GM19463 (cell line): ENCODE measurements around the gene BAG3.
A peak's percentile ranks its signal among the peaks of the same experiment; 100 is the strongest.
"Not testable (repeated sequence)": the region's sequence is repeated elsewhere in the genome, so short reads cannot be mapped to it uniquely, and the experiment has no call there.

Source experiments
- ATAC-seq: cut with Tn5 transposase; IDR thresholded peaks from one replicate; pipeline ENCODE4 v1.9.1; 2021; ENCODE audit warnings: mild to moderate bottlenecking, moderate library complexity; ENCODE audit not compliant: unreplicated experiment

BAG3 gene

DNA sequence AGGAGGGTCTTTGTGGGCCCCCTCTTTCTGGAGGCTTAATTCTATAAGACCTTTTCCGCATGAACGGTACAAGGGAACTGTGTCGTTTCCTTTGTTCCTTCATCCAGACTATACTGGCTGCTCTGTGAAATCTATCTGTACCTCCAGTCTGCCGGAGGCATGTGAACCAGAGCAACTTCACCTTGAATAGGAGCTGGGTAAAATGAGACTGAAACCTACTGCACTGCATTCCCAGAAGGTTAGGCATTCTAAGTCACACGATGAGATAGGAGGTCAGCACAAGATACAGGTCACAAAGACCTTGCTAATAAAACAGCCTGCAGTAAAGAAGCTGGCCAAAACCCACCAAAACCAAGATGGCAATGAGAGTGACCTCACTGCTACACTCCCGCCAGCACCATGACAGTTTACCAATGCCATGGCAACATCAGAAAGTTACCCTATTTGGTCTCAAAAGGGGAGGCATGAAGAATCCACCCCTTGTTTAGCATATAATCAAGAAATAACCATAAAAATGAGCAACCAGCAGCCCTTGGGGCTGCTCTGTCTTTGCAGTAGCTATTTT, 37.9 kb downstream of the BAG3 start:
- no peak for ATAC-seq

DNA sequence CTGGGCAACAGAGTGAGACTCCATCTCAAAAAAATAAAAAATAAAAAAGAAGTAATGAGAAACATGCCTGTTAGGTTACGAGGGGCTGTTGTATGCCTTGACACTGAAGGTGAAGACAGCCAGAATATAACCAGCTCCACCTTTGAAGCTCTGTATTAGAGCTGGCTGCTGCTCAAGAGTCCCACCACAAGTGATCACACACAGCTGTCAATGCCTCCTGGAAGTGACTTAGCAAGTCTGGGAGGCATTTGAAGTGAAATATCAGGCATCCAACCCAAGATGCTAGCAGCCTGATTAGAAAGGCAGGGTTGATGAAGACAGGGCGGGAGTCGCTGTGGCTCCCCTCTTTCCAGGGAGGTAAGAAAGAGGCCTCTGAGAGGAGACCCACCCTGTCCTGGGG, 40.5 kb downstream of the BAG3 start:
- ATAC-seq: no peak

DNA sequence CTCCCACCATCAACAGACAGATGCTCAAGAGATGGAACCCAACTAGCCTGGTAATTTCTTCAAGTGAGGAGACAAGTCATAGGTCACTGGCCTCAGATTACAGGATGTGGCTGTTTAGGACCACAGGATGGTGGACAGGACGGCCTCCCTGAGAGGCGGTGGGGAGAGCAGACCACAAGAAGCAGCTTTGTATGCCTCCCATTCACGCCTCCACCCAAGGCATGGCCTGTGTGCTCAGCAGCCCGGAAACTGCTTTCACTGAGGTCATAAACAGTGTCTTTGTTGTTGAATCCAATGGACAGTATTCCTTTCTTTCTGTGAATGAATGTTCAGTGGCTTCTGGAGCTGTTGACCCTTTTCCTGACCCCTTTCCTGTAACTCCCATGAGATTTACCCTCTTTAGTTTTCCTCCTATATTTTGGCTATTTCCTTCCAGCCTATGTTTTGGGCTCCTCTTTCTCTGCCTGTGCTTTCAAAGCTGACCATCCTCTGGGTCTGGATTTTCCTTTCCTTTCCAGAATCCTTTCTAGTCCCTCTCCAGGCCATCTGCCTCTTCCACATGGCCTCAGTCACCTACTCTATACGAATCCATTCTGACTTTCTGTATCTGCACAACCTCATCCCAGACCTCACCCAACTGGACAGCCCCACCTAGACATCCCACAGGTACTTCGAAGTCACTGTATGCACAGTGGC, 42.2 kb downstream of the BAG3 start:
- no peak for ATAC-seq

DNA sequence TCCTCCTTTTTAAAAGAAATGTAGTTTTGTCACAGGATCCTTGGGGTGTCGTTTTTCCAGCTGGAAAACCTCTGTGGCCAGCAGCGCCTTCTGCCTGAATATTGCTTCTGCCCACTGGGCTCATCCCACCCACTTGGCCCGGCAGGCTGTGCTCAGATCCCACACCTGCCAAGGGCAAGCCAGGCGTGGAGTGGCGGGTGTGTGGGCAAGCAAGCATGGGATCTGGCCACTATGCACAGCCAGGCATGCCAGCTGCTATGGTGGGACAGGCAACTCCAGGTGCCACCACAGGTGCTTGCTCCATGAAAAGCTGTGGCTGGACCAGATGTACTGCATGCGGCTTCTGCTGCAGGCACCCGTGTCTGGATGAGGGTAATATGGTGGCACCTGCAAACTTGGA, 43.4 kb downstream of the BAG3 start:
- no peak for ATAC-seq

DNA sequence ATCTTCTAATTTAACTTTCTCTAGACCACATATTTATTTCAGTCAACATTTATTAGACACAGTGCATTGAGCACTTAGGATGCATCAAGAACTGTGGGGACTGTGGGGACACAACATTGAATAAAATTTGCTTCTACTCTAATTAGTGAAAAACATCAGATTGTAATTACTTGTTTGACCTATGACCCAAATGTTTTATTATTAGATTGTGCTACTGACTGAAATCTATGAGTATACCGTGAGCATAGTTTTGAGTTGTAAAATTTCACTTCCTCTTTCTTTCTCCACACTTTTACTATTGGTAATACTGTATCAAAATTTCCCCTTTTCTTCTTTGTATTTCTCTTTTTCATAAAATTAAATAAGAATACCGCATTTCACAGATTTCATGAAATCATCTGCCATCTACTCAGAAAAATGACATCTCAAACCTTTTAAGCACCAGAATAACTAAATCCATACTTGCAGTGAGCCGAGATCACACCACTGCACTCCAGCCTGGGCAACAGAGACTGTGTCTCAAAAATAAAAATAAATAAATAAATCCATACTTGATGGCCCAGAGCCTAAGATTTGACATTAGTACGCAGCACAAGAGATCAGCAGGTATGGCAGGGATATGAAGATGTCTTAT, 49.3 kb downstream of the BAG3 start:
- ATAC-seq: peak; percentile 45

DNA sequence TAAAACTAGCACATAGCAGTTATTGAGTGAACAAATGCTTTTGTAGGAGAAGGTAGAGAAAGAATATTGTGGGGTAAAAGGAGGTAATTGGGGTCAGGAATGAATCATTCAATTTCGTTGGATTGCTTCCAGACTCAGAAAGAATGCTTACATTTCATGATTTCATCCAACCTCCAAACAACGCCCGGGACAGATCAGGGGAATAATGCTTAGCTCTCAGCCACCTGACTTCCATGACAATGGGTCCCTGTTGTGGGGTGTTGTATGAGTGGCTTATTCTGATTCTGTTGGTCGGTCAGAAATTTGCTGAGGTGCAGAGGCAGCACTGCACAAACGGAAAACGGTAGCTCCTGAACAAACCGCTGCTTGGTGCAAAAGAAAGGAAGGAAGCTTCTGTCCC, 50.7 kb downstream of the BAG3 start:
- no peak for ATAC-seq

DNA sequence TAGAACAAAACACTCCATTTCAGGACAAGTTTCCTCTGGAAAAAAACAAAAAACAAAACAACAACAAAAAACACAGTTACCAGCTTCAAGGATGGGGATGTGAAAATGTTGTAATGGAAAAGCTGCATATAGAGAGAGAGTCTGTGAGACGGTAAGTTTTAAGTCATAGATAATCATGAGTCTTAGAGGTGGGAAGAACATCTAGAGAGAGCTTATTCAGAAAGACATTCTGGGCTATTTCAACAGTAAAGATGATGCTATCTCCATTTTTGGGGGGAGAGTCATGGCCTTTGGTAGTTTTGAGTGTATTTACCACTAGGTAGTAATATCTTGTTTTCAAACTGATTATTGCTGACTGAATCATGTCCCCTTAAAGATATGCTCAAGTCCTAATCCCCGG, 51.4 kb downstream of the BAG3 start:
- no peak for ATAC-seq

DNA sequence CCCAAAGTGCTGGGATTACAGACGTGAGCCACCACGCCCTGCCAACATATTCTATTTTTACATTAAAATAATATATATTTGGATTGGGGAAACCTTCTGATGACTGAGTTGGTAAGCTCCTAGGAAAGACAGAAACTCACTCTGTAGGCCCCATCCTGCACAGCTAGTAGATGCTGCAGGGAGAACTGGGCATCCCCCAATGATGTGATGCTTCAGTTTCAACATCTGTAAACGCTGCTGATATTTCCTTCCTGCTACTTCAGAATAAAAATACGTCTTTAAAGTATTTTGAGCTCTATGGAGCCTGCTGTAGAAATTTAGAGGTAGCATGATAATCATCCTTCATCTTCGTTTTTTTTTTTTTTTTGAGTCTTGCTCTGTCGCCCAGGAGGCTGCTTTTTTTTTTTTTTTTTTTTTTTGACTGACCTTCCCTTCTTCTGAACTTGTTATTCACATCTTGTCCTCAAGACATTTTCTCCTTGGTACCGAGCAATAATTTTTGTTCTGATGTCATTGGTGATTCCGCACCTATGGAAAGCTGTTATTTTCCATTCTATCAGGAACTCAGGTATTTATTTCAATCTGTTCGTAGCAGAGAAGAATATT, 52.8 kb downstream of the BAG3 start:
- no peak for ATAC-seq

DNA sequence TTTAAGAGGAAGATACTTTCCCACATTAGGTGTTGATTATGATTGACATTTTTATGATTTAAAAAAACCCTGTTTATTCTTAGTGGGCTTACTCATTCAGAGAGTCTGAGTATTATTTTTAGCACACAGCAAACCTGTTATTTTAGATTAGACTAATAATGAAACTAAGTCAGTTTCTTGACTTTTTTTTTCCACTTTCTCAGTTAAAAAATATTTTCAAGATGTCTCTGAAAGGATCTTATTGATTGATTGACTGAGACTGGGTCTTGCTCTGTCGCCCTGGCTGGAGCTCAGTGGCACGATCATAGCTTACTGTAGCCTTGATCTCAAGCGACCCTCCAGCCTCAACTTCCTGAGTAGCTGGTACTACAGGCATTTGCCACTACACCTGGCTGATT, 54.3 kb downstream of the BAG3 start:
- ATAC-seq: peak; percentile 65

DNA sequence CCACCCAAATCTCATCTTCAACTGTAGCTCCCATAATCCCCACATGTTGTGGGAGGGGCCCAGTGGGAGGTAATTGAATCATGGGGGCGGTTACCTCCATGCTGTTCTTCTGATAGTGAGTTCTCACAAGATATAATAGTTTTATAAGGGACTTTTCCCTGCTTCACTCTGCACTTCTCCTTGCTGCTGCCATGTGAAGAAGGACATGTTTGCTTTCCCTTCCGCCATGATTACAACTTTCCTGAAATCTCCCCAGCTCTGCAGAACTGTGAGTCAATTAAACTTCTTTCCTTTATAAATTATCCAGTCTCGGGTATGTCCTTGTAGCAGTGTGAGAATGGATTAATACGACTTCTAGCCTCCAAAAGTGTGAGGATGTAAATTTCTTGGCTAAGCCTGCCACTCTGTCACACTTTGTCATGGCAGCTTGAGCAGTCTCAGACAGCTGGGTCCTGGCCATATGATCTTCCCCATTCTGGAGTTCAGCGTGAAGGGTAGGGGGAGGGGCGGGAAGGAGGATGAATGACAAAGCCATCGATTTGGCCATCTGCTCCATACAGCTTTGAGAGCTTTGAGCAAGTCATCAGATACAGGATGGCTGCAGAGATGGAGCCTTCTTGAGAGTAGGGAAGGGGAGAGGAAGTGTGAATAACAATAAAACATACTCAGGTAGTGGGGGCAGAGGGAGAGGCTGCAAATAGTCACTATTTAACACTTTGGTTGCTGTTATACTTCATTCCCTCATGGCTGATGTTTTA, 55.5 kb downstream of the BAG3 start:
- ATAC-seq: no peak

DNA sequence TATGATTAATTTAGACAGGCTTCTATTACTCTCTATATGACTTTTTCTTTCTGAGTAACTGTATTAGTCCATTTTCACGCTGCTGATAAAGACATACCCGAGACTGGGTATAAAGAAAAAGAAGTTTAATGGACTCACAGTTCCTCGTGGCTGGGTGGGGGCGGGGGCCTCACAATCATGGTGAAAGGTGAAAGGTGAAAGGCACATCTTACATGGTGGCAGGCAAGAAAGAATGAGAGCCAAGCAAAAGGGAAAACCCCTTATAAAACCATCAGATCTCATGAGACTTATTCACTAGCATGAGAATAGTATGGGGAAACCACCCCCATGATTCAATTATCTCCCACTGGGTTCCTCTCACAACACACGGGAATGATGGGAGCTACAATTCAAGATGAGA, 56.2 kb downstream of the BAG3 start:
- ATAC-seq: not testable (repeated sequence)

DNA sequence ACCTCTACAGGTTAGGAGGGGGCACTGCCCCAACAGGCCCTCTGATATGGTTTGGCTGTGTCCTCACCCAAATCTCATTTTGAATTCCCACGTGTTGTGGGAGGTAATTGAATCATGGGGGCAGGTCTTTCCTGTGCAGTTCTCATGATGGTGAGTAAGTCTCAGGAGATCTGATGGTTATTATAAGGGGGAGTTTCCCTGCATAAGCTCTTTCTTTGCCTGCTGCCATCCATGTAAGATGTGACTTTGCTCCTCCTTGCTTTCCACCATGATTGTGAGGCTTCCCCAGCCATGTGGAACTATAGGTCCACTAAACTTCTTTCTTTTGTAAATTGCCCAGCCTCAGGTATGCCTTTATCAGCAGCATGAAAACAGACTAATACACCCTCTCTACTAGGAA, 59.8 kb downstream of the BAG3 start:
- not testable (repeated sequence) for ATAC-seq

DNA sequence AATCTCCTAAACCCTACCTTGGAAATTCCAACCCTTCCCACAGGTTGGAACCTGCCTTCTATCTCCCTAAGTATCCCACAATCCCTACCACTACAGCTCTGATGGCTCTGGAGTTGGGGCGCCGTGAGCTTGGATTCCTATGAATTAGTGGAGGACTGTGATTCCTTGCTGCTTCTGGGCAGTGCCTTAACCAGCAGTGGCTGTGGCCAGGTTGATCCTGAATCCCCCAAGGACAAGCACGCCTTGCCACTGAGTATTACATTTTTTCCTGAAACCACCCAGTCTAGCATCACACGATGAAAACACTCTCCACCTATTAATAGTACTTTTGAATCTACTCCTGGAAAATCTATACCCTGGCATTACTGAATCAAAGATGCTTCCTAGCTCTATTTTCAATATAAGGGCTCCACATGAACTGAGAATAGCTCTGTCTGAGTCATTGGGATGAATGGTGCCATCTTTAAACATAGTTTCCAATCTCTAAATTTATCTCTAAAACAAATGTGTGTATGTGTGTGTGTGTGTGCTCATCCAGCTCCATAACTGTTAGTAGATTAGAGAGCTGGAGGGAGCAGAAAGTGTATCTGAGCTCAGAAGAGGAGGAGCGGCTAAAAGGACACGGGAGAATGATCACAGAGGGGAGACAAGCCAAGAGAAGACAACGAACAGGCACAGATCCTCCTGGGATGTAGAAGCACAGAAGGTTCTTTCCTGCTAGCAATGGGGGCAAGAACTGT, 62.7 kb downstream of the BAG3 start:
- no peak for ATAC-seq

DNA sequence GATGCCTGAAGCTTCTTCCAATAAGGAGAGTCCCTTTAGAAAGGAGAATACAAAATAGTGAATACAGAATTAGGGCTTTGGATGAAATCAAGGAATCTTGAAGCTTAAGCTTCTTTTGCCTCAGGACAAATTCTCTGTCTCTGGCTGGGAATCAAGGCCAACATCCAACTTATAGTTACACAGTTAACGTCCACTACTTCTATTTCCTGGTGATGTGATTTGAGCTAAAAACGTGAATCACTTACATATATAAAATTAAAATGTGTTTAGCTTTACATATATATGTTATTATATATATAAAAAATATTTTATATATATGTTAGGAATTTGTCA, 63.3 kb downstream of the BAG3 start:
- no peak for ATAC-seq

DNA sequence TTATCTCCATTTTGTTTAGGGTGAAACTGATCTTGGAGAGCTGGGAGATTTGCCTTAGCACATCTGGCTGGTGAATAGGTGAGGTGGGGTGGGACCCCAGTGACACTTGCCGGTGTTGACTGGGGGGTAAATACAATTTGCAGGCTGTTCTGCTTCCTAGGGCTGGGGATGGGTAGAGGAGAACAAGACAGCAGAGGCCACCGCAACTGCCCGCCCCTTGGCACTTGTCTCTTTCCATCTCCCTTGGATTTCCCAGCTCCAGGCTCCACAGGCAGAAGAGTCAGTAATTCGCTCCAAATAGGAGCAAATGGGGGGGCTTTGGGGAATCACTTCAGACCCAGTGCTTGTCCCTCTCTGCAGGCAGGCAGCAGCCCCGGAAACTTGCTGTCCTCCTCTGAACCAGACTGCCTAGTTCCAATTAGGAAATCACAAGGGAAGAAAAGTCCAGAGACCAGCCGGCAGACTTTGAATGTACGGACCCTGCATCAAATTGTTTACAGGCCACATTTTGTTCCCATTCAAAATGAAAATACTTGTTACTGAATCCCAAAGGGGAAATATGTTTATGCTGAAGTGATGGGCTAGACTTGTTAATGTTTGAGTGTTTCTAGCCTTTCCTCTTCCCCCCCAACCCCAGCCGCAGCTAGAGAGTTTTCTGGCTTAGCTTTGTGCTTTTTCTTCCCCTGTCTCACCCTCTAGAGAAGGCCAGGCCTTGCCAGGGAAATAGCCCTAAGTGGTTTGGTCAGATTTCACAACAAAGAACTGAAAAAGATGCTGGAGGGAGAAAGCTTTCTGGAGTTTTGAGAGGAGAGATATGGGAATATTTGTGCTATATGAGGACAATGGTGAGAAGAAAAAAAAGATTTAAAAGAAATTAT, 64.7 kb downstream of the BAG3 start:
- no peak for ATAC-seq

DNA sequence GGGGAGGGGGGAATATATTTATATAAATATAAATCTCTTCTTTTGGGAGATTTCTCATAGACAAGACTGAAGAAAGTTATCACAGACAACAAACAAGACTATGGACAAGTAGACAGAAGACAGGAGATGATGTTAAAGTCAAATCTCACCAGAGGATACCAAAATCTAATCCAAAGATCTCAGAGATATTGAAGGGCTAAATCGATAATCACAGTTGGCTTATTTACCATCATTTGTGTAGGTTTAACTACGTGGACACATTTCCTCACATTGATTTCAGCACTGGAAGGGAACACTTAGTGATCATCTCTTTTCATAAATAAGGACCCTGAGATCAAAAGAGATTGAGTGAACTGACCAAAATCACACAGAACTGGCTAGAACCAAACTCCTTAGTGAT, 72.0 kb downstream of the BAG3 start:
- ATAC-seq: no peak

DNA sequence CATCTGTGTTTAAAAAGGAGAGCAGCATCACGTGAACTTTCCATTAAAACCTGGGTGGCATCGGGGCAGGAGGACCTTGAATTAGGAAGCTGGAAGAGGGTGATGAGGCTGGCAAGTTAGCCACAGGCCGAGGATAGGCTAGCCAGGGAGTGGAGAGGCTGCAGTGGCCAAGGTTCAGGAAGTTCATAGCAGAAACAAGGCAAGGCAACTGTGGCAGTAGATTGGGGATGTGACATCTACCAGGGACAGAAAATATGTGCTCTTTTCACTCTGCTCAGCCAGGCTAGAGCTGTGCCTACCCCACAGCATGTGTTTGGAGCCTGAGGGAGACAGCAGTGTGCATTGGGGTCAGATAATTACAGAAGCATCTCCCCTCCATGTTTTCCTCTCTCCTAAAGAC, 72.4 kb downstream of the BAG3 start:
- no peak for ATAC-seq

DNA sequence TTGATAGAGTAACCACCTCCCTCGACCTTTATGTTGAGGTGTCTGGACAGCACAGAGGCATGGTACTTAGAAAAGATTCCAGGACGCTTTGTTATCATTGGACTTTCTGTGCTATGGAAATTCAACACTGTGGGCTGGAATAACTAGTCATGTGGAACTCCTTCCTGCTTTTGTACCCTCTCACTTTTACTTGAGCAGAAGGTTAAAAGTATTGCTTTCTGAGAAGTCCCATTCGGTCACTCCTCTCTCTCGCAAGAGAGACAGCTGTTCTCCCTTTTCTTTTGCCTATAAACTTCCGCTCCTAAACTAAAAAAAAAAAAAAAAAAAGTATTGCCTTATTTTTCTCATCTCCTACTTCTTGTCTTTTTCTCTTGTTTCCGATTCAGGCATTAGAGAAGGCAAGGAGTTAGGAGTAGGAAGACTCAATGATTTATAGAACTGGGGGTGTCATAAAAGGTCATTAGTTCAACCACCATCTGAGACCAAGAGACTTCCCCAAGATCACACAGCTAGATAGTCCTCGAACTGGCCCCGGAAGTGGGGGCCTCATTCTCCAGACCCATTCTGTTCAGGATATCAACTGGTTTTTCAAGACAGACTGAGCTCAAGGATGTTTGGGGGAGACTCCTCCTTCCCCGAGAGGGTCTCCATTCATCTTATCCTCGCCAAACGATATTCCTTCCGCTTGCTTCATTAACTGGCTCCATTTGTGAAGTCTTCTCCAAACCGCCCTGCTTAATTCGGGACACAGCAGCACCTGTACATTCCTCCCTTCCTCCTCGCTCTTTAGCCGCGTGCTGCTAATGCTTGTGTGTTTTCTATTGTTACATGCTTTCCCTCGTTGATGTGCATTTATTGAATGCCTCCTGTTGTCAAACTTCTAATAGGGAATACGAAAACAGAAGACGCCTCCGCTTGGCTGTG, 73.7 kb downstream of the BAG3 start:
- peak; percentile 5 for ATAC-seq

DNA sequence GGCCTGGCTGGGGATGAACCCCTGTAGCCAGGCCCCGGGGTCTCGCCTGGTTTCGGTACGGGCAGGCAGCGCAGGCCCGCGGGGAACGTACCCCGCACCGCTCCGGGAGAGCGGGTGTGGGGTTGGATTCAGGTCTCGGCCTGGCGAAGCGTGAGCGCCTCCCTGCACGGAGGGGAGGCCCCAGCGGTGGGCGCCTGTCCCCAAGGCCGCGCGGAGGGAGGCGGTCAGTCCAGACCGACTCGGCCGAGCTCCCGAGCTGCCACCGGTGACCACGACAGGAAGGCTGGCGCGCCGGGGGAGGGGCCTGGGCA, 74.3 kb downstream of the BAG3 start:
- no peak for ATAC-seq
